GM12875 (cell line): ENCODE measurements around the gene ADGRG1.

Source experiments
- H3K4me3 ChIP-seq: one replicate; pipeline ENCODE4 v1.5.1; 2011; ENCODE audit warnings: low read depth, low read length, control low read depth
- TF ChIP-seq, protein P1 (sequence below): IDR thresholded peaks from 2 replicates; pipeline ENCODE4 v1.5.1; 2011; ENCODE audit warnings: low read depth, mild to moderate bottlenecking, control low read depth, inconsistent platforms, low read length, moderate library complexity, borderline replicate concordance; ENCODE audit not compliant: insufficient read depth

ADGRG1 gene

GRCh38 chr16:57660715-57661463 lies 32.5 kb downstream of the ADGRG1 start:
- H3K4me3 ChIP-seq, result no peak overlapping the region
- TF ChIP-seq, protein P1, sequence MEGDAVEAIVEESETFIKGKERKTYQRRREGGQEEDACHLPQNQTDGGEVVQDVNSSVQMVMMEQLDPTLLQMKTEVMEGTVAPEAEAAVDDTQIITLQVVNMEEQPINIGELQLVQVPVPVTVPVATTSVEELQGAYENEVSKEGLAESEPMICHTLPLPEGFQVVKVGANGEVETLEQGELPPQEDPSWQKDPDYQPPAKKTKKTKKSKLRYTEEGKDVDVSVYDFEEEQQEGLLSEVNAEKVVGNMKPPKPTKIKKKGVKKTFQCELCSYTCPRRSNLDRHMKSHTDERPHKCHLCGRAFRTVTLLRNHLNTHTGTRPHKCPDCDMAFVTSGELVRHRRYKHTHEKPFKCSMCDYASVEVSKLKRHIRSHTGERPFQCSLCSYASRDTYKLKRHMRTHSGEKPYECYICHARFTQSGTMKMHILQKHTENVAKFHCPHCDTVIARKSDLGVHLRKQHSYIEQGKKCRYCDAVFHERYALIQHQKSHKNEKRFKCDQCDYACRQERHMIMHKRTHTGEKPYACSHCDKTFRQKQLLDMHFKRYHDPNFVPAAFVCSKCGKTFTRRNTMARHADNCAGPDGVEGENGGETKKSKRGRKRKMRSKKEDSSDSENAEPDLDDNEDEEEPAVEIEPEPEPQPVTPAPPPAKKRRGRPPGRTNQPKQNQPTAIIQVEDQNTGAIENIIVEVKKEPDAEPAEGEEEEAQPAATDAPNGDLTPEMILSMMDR, result no peak

DNA sequence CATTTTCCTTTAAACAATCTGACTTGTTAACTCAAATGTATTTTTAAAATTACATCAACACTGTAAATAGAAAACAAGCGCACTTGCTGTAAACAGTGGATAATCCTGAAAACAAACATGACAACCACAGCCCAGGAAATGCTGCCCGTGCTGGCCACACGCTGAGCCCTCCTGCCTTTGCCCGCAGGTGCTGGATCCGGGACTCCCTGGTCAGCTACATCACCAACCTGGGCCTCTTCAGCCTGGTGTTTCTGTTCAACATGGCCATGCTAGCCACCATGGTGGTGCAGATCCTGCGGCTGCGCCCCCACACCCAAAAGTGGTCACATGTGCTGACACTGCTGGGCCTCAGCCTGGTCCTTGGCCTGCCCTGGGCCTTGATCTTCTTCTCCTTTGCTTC lies 33.1 kb downstream of the ADGRG1 start:
- TF ChIP-seq, protein P1, result no peak
- H3K4me3 ChIP-seq, result no peak overlapping the region

- no peak overlapping the region for H3K4me3 ChIP-seq
- TF ChIP-seq, protein P1, result no peak
Measured at GRCh38 chr16:57661936-57662906, 33.8 kb downstream of the ADGRG1 start.

DNA sequence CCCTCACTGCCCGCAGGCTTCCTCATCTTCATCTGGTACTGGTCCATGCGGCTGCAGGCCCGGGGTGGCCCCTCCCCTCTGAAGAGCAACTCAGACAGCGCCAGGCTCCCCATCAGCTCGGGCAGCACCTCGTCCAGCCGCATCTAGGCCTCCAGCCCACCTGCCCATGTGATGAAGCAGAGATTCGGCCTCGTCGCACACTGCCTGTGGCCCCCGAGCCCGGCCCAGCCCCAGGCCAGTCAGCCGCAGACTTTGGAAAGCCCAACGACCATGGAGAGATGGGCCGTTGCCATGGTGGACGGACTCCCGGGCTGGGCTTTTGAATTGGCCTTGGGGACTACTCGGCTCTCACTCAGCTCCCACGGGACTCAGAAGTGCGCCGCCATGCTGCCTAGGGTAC lies 35.0 kb downstream of the ADGRG1 start:
- TF ChIP-seq, protein P1, result no peak
- no peak overlapping the region for H3K4me3 ChIP-seq

GRCh38 chr16:57663917-57664661 lies 35.7 kb downstream of the ADGRG1 start:
- no peak overlapping the region for H3K4me3 ChIP-seq
- TF ChIP-seq, protein P1, result no peak

DNA sequence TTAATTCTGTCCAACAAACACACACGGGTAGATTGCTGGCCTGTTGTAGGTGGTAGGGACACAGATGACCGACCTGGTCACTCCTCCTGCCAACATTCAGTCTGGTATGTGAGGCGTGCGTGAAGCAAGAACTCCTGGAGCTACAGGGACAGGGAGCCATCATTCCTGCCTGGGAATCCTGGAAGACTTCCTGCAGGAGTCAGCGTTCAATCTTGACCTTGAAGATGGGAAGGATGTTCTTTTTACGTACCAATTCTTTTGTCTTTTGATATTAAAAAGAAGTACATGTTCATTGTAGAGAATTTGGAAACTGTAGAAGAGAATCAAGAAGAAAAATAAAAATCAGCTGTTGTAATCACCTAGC lies 36.2 kb downstream of the ADGRG1 start:
- TF ChIP-seq, protein P1, result no peak
- H3K4me3 ChIP-seq, result no peak overlapping the region
